Effector memory CD4-positive, alpha-beta T cell (primary cell): ENCODE data around the gene BARX2.

Source experiments
- DNase-seq, 3 donors: peaks; one replicate each; pipeline ENCODE4 v3.0.0-alpha.2; 2020
- H3K27ac ChIP-seq: 2 replicates; pipeline ENCODE4 v1.7.0; 2013; ENCODE audit warnings: mild to moderate bottlenecking, low read length, moderate library complexity; ENCODE audit not compliant: insufficient read depth, poor library complexity, severe bottlenecking
- H3K27me3 ChIP-seq: replicated peaks from 2 replicates; pipeline ENCODE4 v1.7.0; 2013; ENCODE audit warnings: mild to moderate bottlenecking, low read length; ENCODE audit not compliant: insufficient read depth, control insufficient read depth, poor library complexity, severe bottlenecking
- H3K36me3 ChIP-seq: 2 replicates; pipeline ENCODE4 v1.7.0; 2013; ENCODE audit warnings: mild to moderate bottlenecking, low read length, moderate library complexity; ENCODE audit not compliant: control insufficient read depth, insufficient read depth
- H3K4me1 ChIP-seq: 2 replicates; pipeline ENCODE4 v1.7.0; 2013; ENCODE audit warnings: low read length, mild to moderate bottlenecking; ENCODE audit not compliant: control insufficient read depth, insufficient read depth, poor library complexity, severe bottlenecking
- H3K4me3 ChIP-seq: 2 replicates; pipeline ENCODE4 v1.7.0; 2013; ENCODE audit warnings: low read length, low read depth, mild to moderate bottlenecking; ENCODE audit not compliant: insufficient read depth, poor library complexity, severe bottlenecking
- H3K9me3 ChIP-seq: 2 replicates; pipeline ENCODE4 v1.7.0; 2013; ENCODE audit warnings: mild to moderate bottlenecking, low read length, moderate library complexity; ENCODE audit not compliant: control insufficient read depth

The BARX2 gene

GRCh38 chr11:129489249-129489648, 113.6 kb downstream of the BARX2 start:
- Histone ChIP-seq H3K36me3 (no peaks in the 10 kb centered on the region), H3K27ac (no peak overlapping the region), H3K27me3 (no peaks in the 10 kb centered on the region), H3K4me1 (no peaks in the 10 kb centered on the region), H3K9me3 (no peaks in the 10 kb centered on the region), H3K4me3 (no peak overlapping the region)
- no peak for DNase-seq

GRCh38 chr11:129490004-129490403, 114.4 kb downstream of the BARX2 start:
- Histone ChIP-seq H3K4me3 (no peak overlapping the region), H3K27ac (no peak overlapping the region), H3K36me3 (no peaks in the 10 kb centered on the region), H3K9me3 (no peaks in the 10 kb centered on the region), H3K4me1 (no peaks in the 10 kb centered on the region), H3K27me3 (no peaks in the 10 kb centered on the region)
- DNase-seq: no peak

GRCh38 chr11:129493746-129494145, 118.1 kb downstream of the BARX2 start:
- no peak overlapping the region for H3K4me3 ChIP-seq
- H3K9me3 ChIP-seq: no peaks in the 10 kb centered on the region
- no peak for DNase-seq
- no peaks in the 10 kb centered on the region for H3K36me3 ChIP-seq
- no peaks in the 10 kb centered on the region for H3K4me1 ChIP-seq
- no peak overlapping the region for H3K27ac ChIP-seq
- no peaks in the 10 kb centered on the region for H3K27me3 ChIP-seq
